Duodenal mucosa (tissue), 2 donors: Measurements from ENCODE around the gene CGB2.
"Not testable (repeated sequence)": the region's sequence is repeated elsewhere in the genome, so short reads cannot be mapped to it uniquely, and the experiment has no call there.

Source experiments
- H3K27ac ChIP-seq: one replicate; pipeline ENCODE4 v1.7.0; 2013; ENCODE audit warnings: low read depth, low read length
- H3K27me3 ChIP-seq, 2 donors: one replicate each; pipeline ENCODE4 v1.7.0; 2013; ENCODE audit warnings: low read length in 2 of 2, control low read depth in 1 of 2; ENCODE audit not compliant: insufficient read depth in 2 of 2, control insufficient read depth in 1 of 2
- H3K36me3 ChIP-seq, 2 donors: one replicate each; pipeline ENCODE4 v1.7.0; 2013; ENCODE audit warnings: low read length in 2 of 2, control low read depth in 1 of 2; ENCODE audit not compliant: insufficient read depth in 2 of 2, control insufficient read depth in 1 of 2
- H3K4me1 ChIP-seq, 2 donors: one replicate each; pipeline ENCODE4 v1.7.0; 2013; ENCODE audit warnings: low read length in 2 of 2, control low read depth in 1 of 2; ENCODE audit not compliant: insufficient read depth in 2 of 2, control insufficient read depth in 1 of 2
- H3K4me3 ChIP-seq, 2 donors: one replicate each; pipeline ENCODE4 v1.7.0; 2013; ENCODE audit warnings: low read length in 2 of 2, low read depth in 1 of 2
- H3K9ac ChIP-seq, 2 donors: one replicate each; pipeline ENCODE4 v1.7.0; 2013; ENCODE audit warnings: low read length in 2 of 2, low read depth in 1 of 2
- H3K9me3 ChIP-seq, 2 donors: one replicate each; pipeline ENCODE4 v1.7.0; 2013; ENCODE audit warnings: low read length in 2 of 2, control low read depth in 1 of 2; ENCODE audit not compliant: control insufficient read depth in 1 of 2

Gene CGB2

DNA sequence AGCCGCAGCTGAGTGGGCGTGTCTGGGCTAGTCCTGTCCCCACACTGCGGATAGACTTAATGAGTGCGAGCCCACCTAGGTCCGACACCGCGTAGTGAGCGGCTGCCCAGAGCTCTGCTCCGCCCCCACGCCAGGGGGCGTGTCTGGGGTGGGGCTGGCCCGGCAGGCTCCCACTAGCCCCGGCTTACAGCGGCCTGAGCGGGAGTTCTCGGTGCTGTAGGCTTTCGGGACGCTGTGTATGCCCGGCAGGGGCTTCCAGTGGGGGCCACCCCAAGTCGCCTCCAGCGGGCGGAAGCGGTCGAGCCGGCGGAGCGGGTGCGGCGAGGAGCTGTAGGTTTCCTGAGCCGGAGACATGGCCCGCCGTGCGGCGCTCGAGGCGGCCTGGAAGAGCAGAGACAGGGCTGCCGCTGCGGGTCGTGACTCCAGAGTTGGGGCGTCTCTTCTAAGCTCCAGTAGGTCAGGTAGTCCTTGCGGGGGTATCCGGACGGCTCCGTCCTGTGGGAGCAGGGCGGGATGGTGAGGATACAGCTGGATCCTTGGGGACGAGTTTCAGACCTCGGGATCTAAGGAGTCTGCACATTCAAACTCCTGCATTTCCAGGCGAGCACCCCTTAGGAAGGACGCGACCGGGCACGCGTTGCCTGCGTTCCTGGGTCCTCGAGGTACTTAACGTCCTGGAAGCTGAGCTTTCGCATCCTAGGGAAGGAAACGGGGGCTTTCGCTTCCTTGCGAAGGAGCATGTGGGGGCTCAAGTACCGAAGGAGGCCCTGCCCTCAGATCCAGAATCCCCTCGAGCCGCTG lies 24.6 kb downstream of the CGB2 start:
- peaks cover 5 to 19% of the 10 kb centered on the region in 2 donors for H3K4me1 ChIP-seq
- H3K9me3 ChIP-seq = no peaks in the 10 kb centered on the region
- H3K27ac ChIP-seq = no peak overlapping the region
- H3K9ac ChIP-seq = peak overlapping the region in 1 of 2 donors; percentile 43
- peaks cover 13 to 23% of the 10 kb centered on the region in 2 donors for H3K27me3 ChIP-seq
- no peaks in the 10 kb centered on the region for H3K36me3 ChIP-seq
- peak overlapping the region; percentile 58 to 73 for H3K4me3 ChIP-seq

DNA sequence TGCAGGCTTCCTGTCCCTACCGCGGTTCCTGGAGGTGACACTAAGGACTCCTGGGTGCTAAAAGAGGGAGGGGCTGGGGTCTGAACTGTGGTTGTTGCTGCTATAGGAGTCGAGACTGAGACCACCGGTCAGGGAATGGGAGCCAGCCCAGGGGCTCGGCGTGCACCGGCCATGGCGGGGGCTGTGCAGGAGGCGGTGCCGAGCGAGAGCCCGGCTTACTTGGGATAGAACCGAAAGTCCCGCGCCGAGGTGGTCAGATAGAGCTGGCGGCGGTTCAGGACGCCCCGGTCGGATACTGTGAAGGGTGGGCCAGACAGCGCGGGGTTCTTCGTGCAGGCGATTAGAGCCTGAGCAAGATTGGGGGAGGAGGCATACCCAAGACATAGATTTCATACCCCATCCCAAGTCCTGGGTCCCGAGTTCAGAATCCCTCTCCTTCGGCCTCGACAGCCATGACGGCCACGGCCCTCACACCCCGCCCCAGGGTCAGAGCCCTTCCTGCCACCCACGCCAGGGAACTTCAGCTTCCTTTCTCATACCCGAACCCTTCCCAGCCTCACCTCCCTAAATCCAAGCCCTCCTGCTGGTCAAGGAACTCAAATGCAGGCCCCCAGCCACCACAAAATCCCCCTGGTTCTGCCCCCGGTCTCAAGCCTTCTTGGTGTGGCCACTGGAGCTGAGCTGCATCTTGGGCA lies 25.4 kb downstream of the CGB2 start:
- not testable (repeated sequence) for H3K36me3 ChIP-seq, H3K27ac ChIP-seq, H3K9me3 ChIP-seq
- peaks cover 13 to 25% of the 10 kb centered on the region in 2 donors for H3K27me3 ChIP-seq
- H3K9ac ChIP-seq = peak overlapping the region in 1 of 2 donors; percentile 43
- H3K4me1 ChIP-seq = peaks cover 5 to 19% of the 10 kb centered on the region in 2 donors
- peak overlapping the region; percentile 58 to 73 for H3K4me3 ChIP-seq

DNA sequence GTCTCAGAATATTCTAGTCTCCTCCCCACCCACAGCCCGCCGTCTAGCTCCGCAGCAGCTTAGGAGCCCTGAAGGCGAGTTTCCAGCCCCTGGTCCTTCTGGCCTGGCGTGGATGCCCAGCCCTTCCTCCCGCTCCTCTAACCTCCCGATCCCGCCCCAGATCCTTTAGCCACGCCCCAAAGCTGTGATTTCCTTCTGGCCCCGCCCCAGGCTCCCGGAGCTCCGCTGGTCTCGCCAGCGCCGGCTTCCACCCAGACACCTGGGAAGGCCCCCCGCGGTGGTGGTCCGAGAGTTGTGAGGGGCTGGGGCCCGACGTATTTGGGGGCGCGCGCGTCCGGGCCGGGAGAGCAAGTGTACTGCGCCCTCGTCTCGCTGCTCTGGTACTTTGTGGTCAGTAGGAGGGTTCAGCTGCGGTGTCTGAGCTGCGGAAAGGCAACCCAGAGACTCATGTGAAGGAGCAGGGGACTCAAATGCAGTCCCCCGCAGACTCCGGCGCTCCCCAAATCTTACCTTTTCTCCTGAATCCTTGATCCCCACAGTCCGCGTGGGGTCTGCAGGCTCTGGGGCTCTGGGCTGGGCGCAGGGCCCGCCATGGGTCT lies 26.0 kb downstream of the CGB2 start, which contains the start of gene CGB7:
Gene CGB7 (minus strand): TSS at position 114 of the 599 bp plus-strand sequence. CDS start 2,374 bp downstream, outside the sequence.
- H3K4me1 ChIP-seq = peaks cover 5 to 19% of the 10 kb centered on the region in 2 donors
- no peak within 1 kb of the TSS for H3K27ac ChIP-seq
- peak within 1 kb of the TSS in 1 of 2 donors; percentile 43 for H3K9ac ChIP-seq
- no peaks in the 10 kb centered on the region for H3K9me3 ChIP-seq
- peak within 1 kb of the TSS; percentile 58 to 73 for H3K4me3 ChIP-seq
- H3K36me3 ChIP-seq = no peaks in the 10 kb centered on the region
- H3K27me3 ChIP-seq = peaks cover 13 to 25% of the 10 kb centered on the region in 2 donors

DNA sequence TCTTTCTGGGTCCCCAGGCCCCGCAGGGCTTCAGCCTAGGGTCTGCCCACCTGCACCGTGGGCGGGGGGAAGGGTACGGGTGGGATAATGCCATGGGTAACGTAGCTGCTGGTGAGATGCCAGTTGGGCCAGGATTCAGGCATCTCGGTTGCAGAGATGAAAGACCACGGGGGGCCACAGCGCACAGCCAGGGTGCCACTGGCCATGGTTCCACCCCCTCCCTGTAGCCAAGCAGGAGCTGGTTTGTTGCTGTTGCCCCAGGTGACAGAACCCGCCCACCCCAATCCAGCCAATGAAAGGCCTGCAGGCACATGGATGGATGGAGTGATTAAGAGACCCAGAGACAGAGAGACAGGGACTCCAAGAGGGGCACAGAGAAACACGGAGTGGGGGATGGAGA lies 26.9 kb downstream of the CGB2 start:
- no peak overlapping the region for H3K27ac ChIP-seq
- peaks cover 5 to 19% of the 10 kb centered on the region in 2 donors for H3K4me1 ChIP-seq
- H3K9ac ChIP-seq = no peak overlapping the region
- H3K27me3 ChIP-seq = peaks cover 13 to 25% of the 10 kb centered on the region in 2 donors
- H3K9me3 ChIP-seq = no peaks in the 10 kb centered on the region
- no peaks in the 10 kb centered on the region for H3K36me3 ChIP-seq
- H3K4me3 ChIP-seq = no peak overlapping the region

DNA sequence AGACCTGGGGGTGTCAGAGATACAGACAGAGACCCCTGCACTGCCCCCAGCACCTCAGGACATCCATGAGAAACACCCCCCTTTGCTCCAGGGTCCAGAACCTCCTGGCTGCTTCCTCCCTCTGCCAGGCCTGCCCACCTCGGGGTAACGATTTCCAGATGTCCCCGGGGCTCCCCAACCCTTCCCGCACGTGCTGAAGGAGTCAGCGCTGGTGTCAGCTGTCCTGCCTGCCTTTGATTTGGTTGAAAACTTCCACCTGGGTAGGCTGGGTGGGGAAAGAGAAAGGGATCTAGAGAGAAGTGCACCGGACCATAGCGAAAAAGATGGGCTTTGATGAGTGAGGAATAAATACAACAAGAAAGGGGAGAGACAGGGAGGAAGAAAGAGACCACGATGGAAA lies 27.4 kb downstream of the CGB2 start:
- Histone ChIP-seq H3K36me3 (no peaks in the 10 kb centered on the region), H3K9me3 (no peaks in the 10 kb centered on the region), H3K4me1 (peaks cover 5 to 19% of the 10 kb centered on the region in 2 donors), H3K27me3 (peaks cover 13 to 25% of the 10 kb centered on the region in 2 donors), H3K4me3 (no peak overlapping the region), H3K9ac (no peak overlapping the region), H3K27ac (no peak overlapping the region)

DNA sequence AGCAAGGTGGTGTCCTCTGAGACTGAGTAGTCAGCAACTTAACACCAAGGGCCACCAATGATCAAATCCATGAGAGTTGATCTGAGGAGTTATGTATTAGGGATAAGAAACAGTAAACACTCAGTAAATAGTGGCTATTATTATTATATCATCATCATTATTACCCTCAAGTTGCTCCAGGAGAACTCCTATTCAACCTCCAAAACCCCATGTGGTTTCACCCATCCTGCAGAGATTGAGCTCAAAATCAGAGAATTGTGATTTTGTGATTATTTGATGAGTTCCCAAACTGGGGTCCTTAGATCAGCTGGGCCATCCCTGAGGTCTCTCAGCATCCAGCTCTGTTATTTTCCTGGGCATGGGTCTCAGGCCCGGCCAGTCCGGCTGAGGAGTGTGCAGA lies 29.3 kb downstream of the CGB2 start:
- Histone ChIP-seq H3K36me3 (no peaks in the 10 kb centered on the region), H3K4me3 (no peak overlapping the region), H3K27me3 (peaks cover 20 to 32% of the 10 kb centered on the region in 2 donors), H3K27ac (no peak overlapping the region), H3K9me3 (no peaks in the 10 kb centered on the region), H3K4me1 (peaks cover 5 to 19% of the 10 kb centered on the region in 2 donors), H3K9ac (no peak overlapping the region)

DNA sequence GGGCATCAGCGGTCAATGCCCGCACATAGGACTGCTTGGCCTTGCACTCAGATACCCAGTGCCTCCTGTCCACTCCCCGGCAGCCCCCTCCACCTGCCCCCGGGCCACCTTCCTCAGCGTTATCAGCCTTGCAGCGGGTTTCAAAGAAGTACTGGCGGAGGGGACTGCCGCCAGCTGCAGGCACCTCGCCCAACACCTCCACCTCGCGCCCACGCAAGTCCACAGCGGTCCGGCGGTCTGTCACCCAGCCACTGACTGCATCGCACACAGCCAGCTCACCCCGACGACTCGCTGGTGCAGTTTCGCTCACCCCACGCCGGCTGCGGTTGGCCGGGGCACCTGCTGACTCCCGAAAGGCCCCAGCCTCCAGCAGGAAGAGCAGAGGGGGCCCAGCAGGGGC lies 29.8 kb downstream of the CGB2 start:
- Histone ChIP-seq H3K4me1 (peaks cover 5 to 16% of the 10 kb centered on the region in 2 donors), H3K4me3 (no peak overlapping the region), H3K36me3 (no peaks in the 10 kb centered on the region), H3K9me3 (no peaks in the 10 kb centered on the region), H3K9ac (no peak overlapping the region), H3K27ac (no peak overlapping the region), H3K27me3 (peaks cover 20 to 35% of the 10 kb centered on the region in 2 donors)

DNA sequence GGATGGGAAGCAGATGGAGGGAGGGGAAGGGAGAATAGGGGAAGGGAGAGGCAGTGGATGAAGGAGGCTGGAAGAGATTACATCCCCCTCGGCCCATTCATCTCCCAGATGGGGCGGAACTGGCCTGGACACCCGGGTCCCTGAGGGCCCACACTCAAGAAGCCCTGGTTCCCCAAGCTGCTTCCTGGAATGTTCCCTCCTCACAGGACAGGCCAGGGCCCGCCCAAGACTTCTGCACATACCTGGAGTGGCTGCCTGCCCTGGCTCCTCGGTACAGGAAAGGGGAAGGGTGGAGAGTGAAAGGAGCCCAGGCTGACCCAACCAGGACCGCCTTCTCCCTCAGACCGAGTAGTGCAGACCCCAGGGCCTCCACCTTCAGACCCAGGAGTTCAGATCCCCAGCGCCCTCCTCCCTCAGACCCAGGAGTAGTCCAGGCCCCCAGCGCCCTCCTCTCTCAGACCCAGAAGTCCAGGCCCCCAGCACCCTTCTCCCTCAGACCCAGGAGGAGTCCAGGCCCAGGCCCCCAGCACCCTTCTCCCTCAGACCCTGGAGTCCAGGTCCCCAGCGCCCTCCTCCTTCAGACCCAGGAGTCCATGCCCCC lies 32.4 kb downstream of the CGB2 start:
- no peak overlapping the region for H3K9ac ChIP-seq
- H3K4me1 ChIP-seq = no peaks in the 10 kb centered on the region
- peaks cover 32 to 34% of the 10 kb centered on the region in 2 donors for H3K27me3 ChIP-seq
- H3K9me3 ChIP-seq = no peaks in the 10 kb centered on the region
- H3K27ac ChIP-seq = no peak overlapping the region
- H3K4me3 ChIP-seq = no peak overlapping the region
- H3K36me3 ChIP-seq = no peaks in the 10 kb centered on the region

DNA sequence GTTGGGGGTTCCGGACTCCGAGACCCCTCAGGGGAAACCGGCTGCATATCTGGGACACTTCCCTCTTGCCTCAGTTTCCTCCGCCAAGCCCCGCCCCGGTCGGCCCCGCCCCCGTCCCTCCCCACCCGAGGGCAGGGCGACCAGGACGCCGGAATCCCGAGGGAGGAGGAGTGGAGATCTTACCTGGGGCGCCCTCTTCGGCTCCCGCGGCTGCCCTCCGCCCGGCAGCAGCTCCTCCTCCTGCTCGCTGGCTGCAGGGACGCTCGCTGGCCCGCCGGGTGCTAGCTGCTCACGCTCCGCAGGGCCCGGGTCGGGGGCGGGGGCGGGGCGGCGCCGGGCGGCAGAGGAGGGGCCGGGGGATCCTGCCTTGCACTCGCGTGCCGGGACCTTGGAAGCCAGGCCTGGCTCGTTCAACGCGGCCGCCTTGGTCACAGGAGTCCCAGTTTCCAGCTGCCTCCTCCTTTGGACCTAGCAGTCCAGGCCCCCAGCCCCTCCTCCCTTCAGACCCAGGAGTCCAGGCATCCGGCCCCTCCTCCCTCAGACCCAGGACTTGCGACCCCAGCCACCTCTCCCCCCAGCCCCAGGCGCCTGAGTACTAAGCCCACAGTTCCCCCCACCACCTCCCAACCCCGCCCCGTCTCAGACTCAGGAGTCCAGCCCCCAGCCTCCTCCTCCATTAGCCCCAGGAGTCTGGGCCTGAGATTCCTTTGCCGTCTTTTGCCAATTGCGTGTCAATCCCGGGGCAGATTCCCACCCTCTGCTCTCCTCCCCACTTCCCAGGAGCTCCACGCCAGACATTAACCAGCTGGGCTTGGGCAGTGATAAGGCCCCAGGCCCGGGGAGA lies 33.3 kb downstream of the CGB2 start, which contains the start of gene NTF4:
Gene NTF4 (minus strand): TSS at position 51 of the 844 bp plus-strand sequence. CDS start 2,821 bp downstream, outside the sequence.
- Histone ChIP-seq H3K9ac (no peak within 1 kb of the TSS), H3K36me3 (no peaks in the 10 kb centered on the region), H3K27me3 (peaks cover 34 to 36% of the 10 kb centered on the region in 2 donors), H3K27ac (no peak within 1 kb of the TSS), H3K9me3 (no peaks in the 10 kb centered on the region), H3K4me1 (no peaks in the 10 kb centered on the region), H3K4me3 (no peak within 1 kb of the TSS)
